ENCODE measurements around the gene HIF3A.

DNA sequence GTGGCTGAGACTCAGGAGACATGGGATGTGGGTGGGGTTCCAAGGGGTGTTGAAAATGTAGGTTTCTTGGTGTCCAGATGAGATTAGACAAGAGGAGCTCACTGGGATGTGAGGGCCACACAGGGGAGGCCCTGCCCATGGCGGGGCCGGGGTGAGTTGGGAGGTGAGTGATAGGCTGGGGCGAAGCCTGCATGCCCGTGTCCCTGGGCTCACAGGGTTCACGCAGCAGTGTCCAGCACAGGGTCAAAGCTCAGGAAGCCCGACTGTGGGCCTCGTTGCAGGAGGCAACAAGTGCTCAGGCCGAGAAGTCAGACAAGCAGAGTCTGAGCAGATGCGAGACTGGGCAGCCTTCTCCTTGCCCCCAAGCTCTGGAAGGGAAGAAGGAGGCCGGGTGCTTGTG is 89.3 kb downstream of the HIF3A start:
- no peak for TF ChIP-seq EZH2 (IDR thresholded peaks at IDR 0.05; ENCODE audit: borderline replicate concordance, low read depth, low read length, poor library complexity, severe bottlenecking)
- TF ChIP-seq, protein P1, sequence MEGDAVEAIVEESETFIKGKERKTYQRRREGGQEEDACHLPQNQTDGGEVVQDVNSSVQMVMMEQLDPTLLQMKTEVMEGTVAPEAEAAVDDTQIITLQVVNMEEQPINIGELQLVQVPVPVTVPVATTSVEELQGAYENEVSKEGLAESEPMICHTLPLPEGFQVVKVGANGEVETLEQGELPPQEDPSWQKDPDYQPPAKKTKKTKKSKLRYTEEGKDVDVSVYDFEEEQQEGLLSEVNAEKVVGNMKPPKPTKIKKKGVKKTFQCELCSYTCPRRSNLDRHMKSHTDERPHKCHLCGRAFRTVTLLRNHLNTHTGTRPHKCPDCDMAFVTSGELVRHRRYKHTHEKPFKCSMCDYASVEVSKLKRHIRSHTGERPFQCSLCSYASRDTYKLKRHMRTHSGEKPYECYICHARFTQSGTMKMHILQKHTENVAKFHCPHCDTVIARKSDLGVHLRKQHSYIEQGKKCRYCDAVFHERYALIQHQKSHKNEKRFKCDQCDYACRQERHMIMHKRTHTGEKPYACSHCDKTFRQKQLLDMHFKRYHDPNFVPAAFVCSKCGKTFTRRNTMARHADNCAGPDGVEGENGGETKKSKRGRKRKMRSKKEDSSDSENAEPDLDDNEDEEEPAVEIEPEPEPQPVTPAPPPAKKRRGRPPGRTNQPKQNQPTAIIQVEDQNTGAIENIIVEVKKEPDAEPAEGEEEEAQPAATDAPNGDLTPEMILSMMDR (conservative IDR thresholded peaks at IDR 0.05; ENCODE audit: low read depth, low read length) = no peak
